Measurements from ENCODE around the gene SMARCC2. TPM values are rescaled to one million over a fixed set of nuclear protein-coding genes. Genes with fewer than 3 reads are reported as not detected.

Gene SMARCC2
- total and polyA plus RNA-seq, 9 of the 15 experiments (the other 6 are each of a cell fraction or from before 2014, with no cell fraction given): 11.9 to 86.0 (median 36.6) TPM

- no peak; the same call in 1 of the 2 replicates for TF ChIP-seq ZNF644 (tag; IDR thresholded peaks at IDR 0.05; ENCODE audit: low read depth)
- TF ChIP-seq TGIF2 (CRISPR knock-in tag; IDR thresholded peaks at IDR 0.05): no peak
- no peak for TF ChIP-seq HDAC6 (IDR thresholded peaks at IDR 0.05; ENCODE audit: low read depth, low read length)
- TF ChIP-seq BRD9 (IDR thresholded peaks at IDR 0.05; ENCODE audit: low read depth, partially characterized antibody): peak; percentile 83
- TF ChIP-seq OTX1 (CRISPR knock-in tag; IDR thresholded peaks at IDR 0.05): no peak
- TF ChIP-seq ZNF23 (CRISPR knock-in tag; IDR thresholded peaks at IDR 0.05): no peak
- no peak for TF ChIP-seq PHTF2 (CRISPR knock-in tag; IDR thresholded peaks at IDR 0.05)
- no peak for TF ChIP-seq CREBBP (IDR thresholded peaks at IDR 0.05; ENCODE audit: low read depth, low read length)
- no peak for TF ChIP-seq NCOA6 (IDR thresholded peaks at IDR 0.05)
- TF ChIP-seq ZBTB12 (CRISPR knock-in tag; IDR thresholded peaks at IDR 0.05): peak; percentile 49; the same call in 1 of the 2 replicates
- no peak for TF ChIP-seq HMG20B (CRISPR knock-in tag; IDR thresholded peaks at IDR 0.05)
- TF ChIP-seq TOE1 (IDR thresholded peaks at IDR 0.05; ENCODE audit: borderline replicate concordance): 0 out of 2 replicates have a peak, but pooled peaks have one; percentile 48
- no peak for TF ChIP-seq TOE1 (CRISPR knock-in tag; IDR thresholded peaks at IDR 0.05; ENCODE audit: borderline replicate concordance, low read depth)
- no peak for TF ChIP-seq GATA2 (CRISPR knock-in tag; IDR thresholded peaks at IDR 0.05)
- TF ChIP-seq HDAC1 (IDR thresholded peaks at IDR 0.05): peak in 1 of 2 experiments; percentile 51; a peak in 2 of 4 replicates
- TF ChIP-seq TCF3 (CRISPR knock-in tag; IDR thresholded peaks at IDR 0.05): no peak; the same call in none of the 2 replicates
- no peak for TF ChIP-seq MCM7 (IDR thresholded peaks at IDR 0.05)
- TF ChIP-seq ILF3 (IDR thresholded peaks at IDR 0.05; ENCODE audit: borderline replicate concordance): no peak
- no peak for TF ChIP-seq DACH1 (IDR thresholded peaks at IDR 0.05; ENCODE audit: partially characterized antibody)
- no peak for TF ChIP-seq NEUROD1 (IDR thresholded peaks at IDR 0.05; ENCODE audit: borderline replicate concordance, low read depth, low read length, partially characterized antibody)
- TF ChIP-seq COPS2 (conservative IDR thresholded peaks at IDR 0.05): no peak
- TF ChIP-seq HNRNPUL1 (IDR thresholded peaks at IDR 0.05; ENCODE audit: low read length): no peak
- TF ChIP-seq NFE2L1 (tag; IDR thresholded peaks at IDR 0.05; ENCODE audit: borderline replicate concordance, low read depth): no peak
- no peak for TF ChIP-seq SIN3B (IDR thresholded peaks at IDR 0.05; ENCODE audit: low read depth)
- peak; percentile 100 for TF ChIP-seq E2F8 (IDR thresholded peaks at IDR 0.05; ENCODE audit: low read depth, partially characterized antibody)
- TF ChIP-seq ZNF830 (CRISPR knock-in tag; IDR thresholded peaks at IDR 0.05): 0 out of 2 replicates have a peak, but pooled peaks have one; percentile 57
- TF ChIP-seq ZNF57 (CRISPR knock-in tag; IDR thresholded peaks at IDR 0.05): no peak
- TF ChIP-seq ZBTB17 (CRISPR knock-in tag; IDR thresholded peaks at IDR 0.05): no peak
Observed at GRCh38 chr12:56127888-56128669, 61.2 kb downstream of the SMARCC2 start, which contains the start of gene ESYT1 (continued).

Measured in K562 (cell line).